H1 (cell line): ENCODE measurements around the gene RAB31. TPM values are rescaled to one million over a fixed set of nuclear protein-coding genes. Genes with fewer than 3 reads are reported as not detected.

ENCODE experiments used
- CTCF ChIA-PET: fragments of 300-600 bp; sonication (Branson Sonifier 250); formaldehyde crosslinking; loops from one replicate; lab custom pipeline; 2021; ENCODE audit not compliant: partially characterized antibody; lab: Charles Lee
- POLR2A ChIA-PET: fragments of 300-600 bp; sonication (Branson Sonifier 250); formaldehyde crosslinking; loops from one replicate; lab custom pipeline; 2021; ENCODE audit warnings: inconsistent platforms; ENCODE audit not compliant: partially characterized antibody; lab: Charles Lee
- DNase-seq, 2 experiments: peaks; one replicate each; pipeline versions ENCODE4 v3.0.0 to v3.0.0-alpha.2; 2010 to 2022; ENCODE audit warnings: low spot score in 2 of 2, low read depth in 1 of 2, mixed read lengths in 1 of 2
- FAIRE-seq: peaks from 2 replicates; lab custom pipeline; 2011; peaks lifted over from hg19 to GRCh38; lab: Jason Lieb, UNC
- H2AFZ ChIP-seq: 2 replicates; pipeline ENCODE4 v1.8.1; 2012; ENCODE audit warnings: low read length, inconsistent platforms
- H2AK5ac ChIP-seq: 2 replicates; pipeline ENCODE4 v1.6.1; 2013; ENCODE audit warnings: low read depth, low read length
- H2BK120ac ChIP-seq: replicated peaks from 2 replicates; pipeline ENCODE3; 2013; ENCODE audit warnings: low read depth, low read length, inconsistent platforms
- H2BK12ac ChIP-seq: 2 replicates; pipeline ENCODE4 v1.6.1; 2013; ENCODE audit warnings: low read depth, low read length
- H2BK15ac ChIP-seq: 2 replicates; pipeline ENCODE4 v1.6.1; 2013; ENCODE audit warnings: low read length
- H2BK20ac ChIP-seq: 2 replicates; pipeline ENCODE4 v1.6.1; 2013; ENCODE audit warnings: low read length
- H2BK5ac ChIP-seq: 2 replicates; pipeline ENCODE4 v1.6.1; 2013; ENCODE audit warnings: low read depth, low read length
- H3K14ac ChIP-seq: 2 replicates; pipeline ENCODE4 v1.6.1; 2013; ENCODE audit warnings: inconsistent platforms; ENCODE audit not compliant: insufficient read length
- H3K18ac ChIP-seq: 2 replicates; pipeline ENCODE4 v1.6.1; 2013; ENCODE audit warnings: low read length; ENCODE audit errors: extremely low read depth
- H3K23ac ChIP-seq: 2 replicates; pipeline ENCODE4 v1.6.1; 2013; ENCODE audit warnings: inconsistent platforms; ENCODE audit not compliant: insufficient read length
- H3K23me2 ChIP-seq: 2 replicates; pipeline ENCODE4 v1.6.1; 2013; ENCODE audit warnings: low read depth, low read length
- H3K27ac ChIP-seq: 2 replicates; pipeline ENCODE4 v1.6.1; 2011; ENCODE audit warnings: low read depth, low read length, inconsistent platforms
- H3K27me3 ChIP-seq, 4 experiments: replicated peaks in 1 of 4; 1 replicate in 1 of 4; 2 replicates in 3 of 4; pipeline versions ENCODE4 v1.6.1 to v1.8.1; 2011 to 2013; ENCODE audit warnings: low read length in 3 of 4, mild to moderate bottlenecking in 3 of 4, inconsistent platforms in 2 of 4, mixed read lengths in 2 of 4, moderate library complexity in 1 of 4; ENCODE audit not compliant: control insufficient read depth in 3 of 4, insufficient read depth in 3 of 4; ENCODE audit errors: extremely low read depth in 1 of 4
- H3K36me3 ChIP-seq, 4 experiments: 2 replicates each; pipeline versions ENCODE4 v1.6.1 to v1.8.1; 2011 to 2013; ENCODE audit warnings: mild to moderate bottlenecking in 4 of 4, low read length in 3 of 4, moderate library complexity in 2 of 4, control low read depth in 1 of 4, inconsistent platforms in 1 of 4; ENCODE audit not compliant: insufficient read depth in 4 of 4, control insufficient read depth in 2 of 4
- H3K4ac ChIP-seq: replicated peaks from 2 replicates; pipeline ENCODE3; 2013; ENCODE audit warnings: low read length, low read depth, mixed read lengths, inconsistent platforms; ENCODE audit not compliant: insufficient read length
- H3K4me1 ChIP-seq, 4 experiments: replicated peaks in 1 of 4; 1 replicate in 1 of 4; 2 replicates in 3 of 4; pipeline versions ENCODE4 v1.6.1 to v1.8.1; 2011 to 2013; ENCODE audit warnings: low read length in 3 of 4, inconsistent platforms in 2 of 4, mixed read lengths in 1 of 4; ENCODE audit not compliant: insufficient read depth in 4 of 4, control insufficient read depth in 3 of 4
- H3K4me2 ChIP-seq, 2 experiments: 2 replicates each; pipeline versions ENCODE4 v1.6.1 to v1.8.1; 2011 to 2013; ENCODE audit warnings: low read depth in 2 of 2, low read length in 2 of 2, control low read depth in 1 of 2, inconsistent platforms in 1 of 2, mild to moderate bottlenecking in 1 of 2; ENCODE audit not compliant: insufficient read depth in 1 of 2
- H3K4me3 ChIP-seq, 4 experiments: fragments of 200-600, 300-600 bp in 1 of 4; sonication (generic), shearing (Covaris generic), sonication (Bioruptor Twin) in 1 of 4; 2 replicates each; pipeline versions ENCODE4 v1.5.1 to v1.8.1; 2011 to 2016; ENCODE audit warnings: low read length in 4 of 4, low read depth in 3 of 4, control low read depth in 2 of 4, inconsistent platforms in 2 of 4, mild to moderate bottlenecking in 2 of 4, mixed read lengths in 1 of 4, moderate library complexity in 1 of 4; ENCODE audit not compliant: insufficient read depth in 2 of 4; ENCODE audit errors: extremely low read depth in 1 of 4
- H3K56ac ChIP-seq: replicated peaks from 2 replicates; pipeline ENCODE3; 2013; ENCODE audit warnings: low read depth, mild to moderate bottlenecking, mixed read lengths, low read length, inconsistent platforms; ENCODE audit not compliant: insufficient read length
- H3K79me1 ChIP-seq: 2 replicates; pipeline ENCODE4 v1.6.1; 2013; ENCODE audit warnings: low read depth, low read length, control low read depth
- H3K79me2 ChIP-seq, 2 experiments: 2 replicates each; pipeline versions ENCODE4 v1.6.1 to v1.8.1; 2012 to 2013; ENCODE audit warnings: low read length in 2 of 2, mild to moderate bottlenecking in 2 of 2, inconsistent platforms in 1 of 2; ENCODE audit not compliant: insufficient read depth in 2 of 2, control insufficient read depth in 1 of 2
- H3K9ac ChIP-seq, 4 experiments: replicated peaks in 1 of 4; 1 replicate in 1 of 4; 2 replicates in 3 of 4; pipeline versions ENCODE4 v1.6.1 to v1.8.1; 2011 to 2013; ENCODE audit warnings: low read depth in 3 of 4, low read length in 3 of 4, control low read depth in 2 of 4, mild to moderate bottlenecking in 2 of 4, moderate library complexity in 2 of 4, inconsistent platforms in 1 of 4; ENCODE audit errors: extremely low read depth in 1 of 4
- H3K9me3 ChIP-seq, 2 experiments: 2 replicates each; pipeline versions ENCODE4 v1.6.1 to v1.8.1; 2012 to 2013; ENCODE audit warnings: mild to moderate bottlenecking in 2 of 2, moderate library complexity in 2 of 2, control low read depth in 1 of 2, inconsistent platforms in 1 of 2, low read depth in 1 of 2, low read length in 1 of 2, mixed read lengths in 1 of 2; ENCODE audit not compliant: insufficient read depth in 2 of 2
- H4K20me1 ChIP-seq, 2 experiments: replicated peaks in 1 of 2; 2 replicates each; pipeline versions ENCODE3 to v1.8.1; 2011 to 2013; ENCODE audit warnings: inconsistent platforms in 2 of 2, low read length in 2 of 2, mild to moderate bottlenecking in 1 of 2; ENCODE audit not compliant: insufficient read depth in 2 of 2, control insufficient read depth in 1 of 2
- H4K5ac ChIP-seq: 2 replicates; pipeline ENCODE4 v1.6.1; 2013; ENCODE audit warnings: low read length, low read depth, mixed read lengths, inconsistent platforms; ENCODE audit not compliant: insufficient read length
- H4K8ac ChIP-seq: 2 replicates; pipeline ENCODE4 v1.8.0; 2013; ENCODE audit warnings: mild to moderate bottlenecking, moderate library complexity, low read length, inconsistent platforms; ENCODE audit not compliant: insufficient read depth; ENCODE audit errors: extremely low read depth
- H4K91ac ChIP-seq: replicated peaks from 2 replicates; pipeline ENCODE3; 2013; ENCODE audit warnings: low read length, mixed read lengths, inconsistent platforms; ENCODE audit not compliant: insufficient read length
- CHD1 ChIP-seq: IDR thresholded peaks from 2 replicates; pipeline ENCODE4 v1.6.1; 2012; ENCODE audit warnings: low read depth, low read length, improper control_type of control experiment
- CHD2 ChIP-seq: IDR thresholded peaks from 2 replicates; pipeline ENCODE4 v1.6.1; 2012; ENCODE audit warnings: low read length, improper control_type of control experiment
- CTBP2 ChIP-seq: IDR thresholded peaks from 2 replicates; pipeline ENCODE4 v1.7.0; 2011; ENCODE audit warnings: borderline replicate concordance, mild to moderate bottlenecking, moderate library complexity, mixed read lengths, low read length; ENCODE audit not compliant: insufficient read depth, insufficient read length
- NANOG ChIP-seq: IDR thresholded peaks from 2 replicates; pipeline ENCODE4 v1.6.1; 2011; ENCODE audit warnings: low read length, low read depth, mild to moderate bottlenecking, inconsistent platforms; ENCODE audit not compliant: insufficient read depth, poor library complexity, severe bottlenecking
- PHF8 ChIP-seq: fragments of 200-600 bp; sonication (generic); conservative IDR thresholded peaks from 2 replicates; pipeline ENCODE4 v1.7.1; 2012; ENCODE audit warnings: low read depth, mild to moderate bottlenecking, inconsistent platforms, low read length, moderate library complexity
- RAD21 ChIP-seq, 2 experiments: IDR thresholded peaks in 1 of 2; conservative IDR thresholded peaks in 1 of 2; 2 replicates each; pipeline ENCODE4 v1.6.1; 2011; ENCODE audit warnings: low read depth in 2 of 2, low read length in 2 of 2, improper control_type of control experiment in 1 of 2, inconsistent platforms in 1 of 2, mild to moderate bottlenecking in 1 of 2, moderate library complexity in 1 of 2
- SRF ChIP-seq: IDR thresholded peaks from 2 replicates; pipeline ENCODE4 v1.6.1; 2011; ENCODE audit warnings: mild to moderate bottlenecking, low read depth, low read length, moderate library complexity
- TAF7 ChIP-seq: optimal IDR thresholded peaks from 2 replicates; pipeline ENCODE3; 2011; ENCODE audit warnings: low read depth, mild to moderate bottlenecking, inconsistent platforms, low read length, moderate library complexity, borderline replicate concordance
- WGBS, 2 experiments: shearing (Covaris generic) in 1 of 2; methylation state at CpG; one replicate each; pipeline versions ENCODE4 v1.1.6 to v1.1.7; 2013 to 2015; ENCODE audit warnings: low lambda C conversion rate in 2 of 2, mixed read lengths in 2 of 2, inconsistent platforms in 1 of 2, low coverage in 1 of 2, missing lambda C conversion rate in 1 of 2; ENCODE audit not compliant: insufficient replicate concordance in 2 of 2, insufficient coverage in 1 of 2, insufficient read length in 1 of 2; ENCODE audit errors: extremely low coverage in 1 of 2, missing lambda C conversion rate in 1 of 2; 5-methylcytosine and 5-hydroxymethylcytosine counted together
- polyA plus RNA-seq, 7 experiments: library from polyadenylated mRNA; depleted of rRNA in 3 of 7; stranded (reverse) in 5 of 7; unstranded in 2 of 7; fragments of >200 nt in 5 of 7; fragments of 200-250 nt in 2 of 7; gene quantifications; 1 replicate in 5 of 7; 2 replicates in 1 of 7; 4 replicates in 1 of 7; pipeline versions ENCODE4 v1.2.1 to v1.2.3, GENCODE V29; 2011 to 2013; ENCODE audit warnings: missing spikeins in 2 of 7, mixed read lengths in 2 of 7
- total RNA-seq: library from RNA; stranded (reverse); fragmentation: NEBNext Ultra II Directional; extraction: Animal tissue kit (Norgen Biotek cat#: 25700); gene quantifications from 2 replicates; pipeline ENCODE4 v1.2.1, GENCODE V29; 2021

RAB31 gene
- total and polyA plus RNA-seq, 2 of the 8 experiments (the other 6 are each of a cell fraction or from before 2014, with no cell fraction given) = 15.2 to 40.9 TPM

DNA sequence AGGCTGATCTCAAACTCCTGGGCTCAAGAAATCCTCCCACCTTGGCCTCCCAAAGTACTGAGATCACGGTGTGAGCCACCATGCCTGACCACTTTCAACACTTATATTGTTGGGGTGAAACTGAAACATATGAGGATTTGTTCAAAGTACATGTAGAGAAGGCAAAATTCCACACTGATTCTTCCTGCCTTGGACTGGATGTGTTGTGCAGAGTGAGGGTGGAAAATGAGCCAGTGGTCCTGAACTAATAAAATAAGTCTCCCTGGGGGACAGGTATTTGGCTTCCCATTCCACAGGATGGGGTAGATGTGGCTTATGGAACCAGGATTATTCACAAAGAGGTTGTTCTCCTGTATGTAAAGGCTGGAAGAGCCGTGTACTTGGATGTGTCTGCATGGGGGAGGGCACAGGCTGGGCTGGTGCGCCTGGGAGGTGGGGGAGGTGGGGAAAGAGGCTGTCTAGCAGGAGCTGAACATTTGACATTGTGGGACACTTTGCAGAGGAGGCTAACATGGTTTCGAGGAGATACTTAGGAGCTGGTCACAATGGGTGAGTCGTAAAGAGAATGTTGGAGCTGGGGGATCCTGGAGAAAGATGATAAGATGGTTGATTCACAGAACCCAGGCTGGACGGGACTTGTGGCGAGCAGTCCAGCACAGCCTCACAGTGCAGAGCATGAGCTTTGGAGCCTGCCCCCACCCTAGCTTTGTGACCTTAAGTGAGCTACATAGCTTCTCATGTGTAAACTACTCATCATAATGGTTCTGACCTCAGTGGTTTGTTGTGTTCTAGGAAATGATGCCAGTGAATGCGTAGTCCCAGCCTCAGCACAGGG lies 177.3 kb downstream of the RAB31 start, which contains the start of gene TXNDC2:
Gene TXNDC2 (plus strand): TSS at position 804 of the 835 bp plus-strand sequence. CDS start 708 bp downstream, outside the sequence.
- no peaks in the 10 kb centered on the region for H3K9me3 ChIP-seq
- H3K79me1 ChIP-seq = no peaks in the 10 kb centered on the region
- no peak within 1 kb of the TSS for H2BK12ac ChIP-seq
- no peaks in the 10 kb centered on the region for H3K27me3 ChIP-seq
- no peak within 1 kb of the TSS for H3K9ac ChIP-seq
- H3K27ac ChIP-seq = no peak within 1 kb of the TSS
- H3K4me3 ChIP-seq = no peak within 1 kb of the TSS
- H4K8ac ChIP-seq = no peak within 1 kb of the TSS
- H3K4me2 ChIP-seq = no peak within 1 kb of the TSS
- POLR2A ChIA-PET = interaction anchor here (1.1 to 1.7 kb wide), 2 partner anchors 12 to 28 kb away, joined by 3 to 6 read pairs; partner anchors contain the start of gene VAPA
- H2BK15ac ChIP-seq = no peak within 1 kb of the TSS
- H3K23ac ChIP-seq = no peak within 1 kb of the TSS
- no peaks in the 10 kb centered on the region for H3K23me2 ChIP-seq
- no peak within 1 kb of the TSS for H2BK20ac ChIP-seq
- H3K4me1 ChIP-seq = no peaks in the 10 kb centered on the region
- FAIRE-seq (no peak), DNase-seq (no peak)
- WGBS, 2 experiments = 89% methylated on average over 8 of the region's 8 CpGs; no CpG with 5 or more reads in 1 of the 2 experiments
- no peak within 1 kb of the TSS for H2AK5ac ChIP-seq
- no peak within 1 kb of the TSS for H4K91ac ChIP-seq
- no peak within 1 kb of the TSS for H3K56ac ChIP-seq
- no peak within 1 kb of the TSS for H3K14ac ChIP-seq
- no peak within 1 kb of the TSS for H2BK120ac ChIP-seq
- no peaks in the 10 kb centered on the region for H3K79me2 ChIP-seq
- H4K20me1 ChIP-seq = no peaks in the 10 kb centered on the region
- H3K18ac ChIP-seq = no peak within 1 kb of the TSS
- no peaks in the 10 kb centered on the region for H3K36me3 ChIP-seq
- H2BK5ac ChIP-seq = no peak within 1 kb of the TSS
- no peak within 1 kb of the TSS for H3K4ac ChIP-seq
- H4K5ac ChIP-seq = no peak within 1 kb of the TSS
- no peak within 1 kb of the TSS for H2AFZ ChIP-seq
- CTCF ChIA-PET = interaction anchor here (1.6 to 1.7 kb wide), 2 partner anchors 9 to 65 kb away, joined by 4 read pairs; no protein-coding TSS in a partner anchor
- no peak for TF ChIP-seq CTBP2
- TF ChIP-seq PHF8 = no peak
- no peak for TF ChIP-seq RAD21 (IDR thresholded peaks at IDR 0.05 in 1 of 2, conservative IDR thresholded peaks at IDR 0.05 in 1 of 2; ENCODE audit: low read depth in 2 of 2, low read length in 2 of 2)
- no peak for TF ChIP-seq TAF7
- TF ChIP-seq SRF = no peak
- no peak for TF ChIP-seq CHD1
- no peak for TF ChIP-seq CHD2
- no peak for TF ChIP-seq NANOG
